BJ (cell line): ENCODE measurements around the gene LCA5. TPM values are rescaled to one million over a fixed set of nuclear protein-coding genes. Genes with fewer than 3 reads are reported as not detected.

Experiments used
- CTCF ChIA-PET: fragments of 350-600 bp; formaldehyde crosslinking; extraction: SDS; loops from one replicate; lab custom pipeline; 2021; ENCODE audit warnings: antibody characterized with exemption, inconsistent platforms; lab: Yijun Ruan, JAX
- POLR2A ChIA-PET: fragments of 300-600 bp; sonication (Branson Sonifier 250); formaldehyde crosslinking; extraction: SDS; loops from one replicate; lab custom pipeline; 2021; ENCODE audit warnings: antibody characterized with exemption; lab: Charles Lee
- DNase-seq: peaks from one replicate; pipeline ENCODE4 v3.0.0-alpha.2; 2011; ENCODE audit warnings: low read depth
- H3K27me3 ChIP-seq: 2 replicates; pipeline ENCODE4 v1.6.0; 2011; ENCODE audit warnings: low read length; ENCODE audit not compliant: control insufficient read depth, insufficient read depth
- H3K36me3 ChIP-seq: 2 replicates; pipeline ENCODE4 v1.5.1; 2011; ENCODE audit warnings: low read length; ENCODE audit not compliant: control insufficient read depth, insufficient read depth
- H3K4me3 ChIP-seq: 2 replicates; pipeline ENCODE4 v1.5.1; 2011; ENCODE audit warnings: low read depth, mild to moderate bottlenecking, control low read depth, low read length
- CTCF ChIP-seq: IDR thresholded peaks from 2 replicates; pipeline ENCODE4 v1.5.1; 2011; ENCODE audit warnings: low read depth, mild to moderate bottlenecking, control low read depth, inconsistent platforms, low read length, moderate library complexity; ENCODE audit not compliant: insufficient read depth
- polyA plus RNA-seq: library from polyadenylated mRNA; depleted of rRNA; stranded (reverse); fragments of >200 nt; gene quantifications from 2 replicates; pipeline ENCODE4 v1.2.3, GENCODE V29; 2011

LCA5 gene
- polyA plus RNA-seq, 1 experiment = 0.94 TPM

- ChIA-PET POLR2A (no interaction called here), CTCF (interaction anchor here (0.7 to 0.8 kb wide), 2 partner anchors 174 to 1639 kb away, joined by 3 read pairs; no protein-coding TSS in a partner anchor)
- no peak for DNase-seq
- H3K4me3 ChIP-seq = no peak overlapping the region
- no peaks in the 10 kb centered on the region for H3K36me3 ChIP-seq
- no peaks in the 10 kb centered on the region for H3K27me3 ChIP-seq
- no peak for TF ChIP-seq CTCF
These were observed 38.4 kb downstream of the LCA5 start for GRCh38 chr6:79498842-79499241.

GRCh38 chr6:79495246-79495645 is 42.0 kb downstream of the LCA5 start:
- no peak for DNase-seq
- Histone ChIP-seq H3K4me3 (no peak overlapping the region), H3K36me3 (no peaks in the 10 kb centered on the region), H3K27me3 (no peaks in the 10 kb centered on the region)
- no peak for TF ChIP-seq CTCF
- ChIA-PET CTCF (no interaction called here), POLR2A (no interaction called here)

- TF ChIP-seq CTCF = no peak
- ChIA-PET POLR2A (no interaction called here), CTCF (no interaction called here)
These were observed 42.4 kb downstream of the LCA5 start for GRCh38 chr6:79494841-79495240.

GRCh38 chr6:79470728-79471127 is 66.5 kb downstream of the LCA5 start:
- CTCF ChIA-PET = interaction anchor here (0.6 kb wide), 1 partner anchor 9 kb away, joined by 3 read pairs; no protein-coding TSS in a partner anchor
- no peaks in the 10 kb centered on the region for H3K27me3 ChIP-seq
- POLR2A ChIA-PET = no interaction called here
- no peaks in the 10 kb centered on the region for H3K36me3 ChIP-seq
- TF ChIP-seq CTCF = no peak
- no peak for DNase-seq
- H3K4me3 ChIP-seq = no peak overlapping the region

More at GRCh38 chr6:79494841-79495240, 42.4 kb downstream of the LCA5 start:
- Histone ChIP-seq H3K4me3 (no peak overlapping the region), H3K27me3 (no peaks in the 10 kb centered on the region), H3K36me3 (no peaks in the 10 kb centered on the region)
- no peak for DNase-seq

GRCh38 chr6:79469376-79470246 is 67.6 kb downstream of the LCA5 start:
- no peak for TF ChIP-seq CTCF
- CTCF ChIA-PET = no interaction called here

More at GRCh38 chr6:79469376-79470246, 67.6 kb downstream of the LCA5 start:
- POLR2A ChIA-PET = no interaction called here
- DNase-seq = no peak
- H3K4me3 ChIP-seq = no peak overlapping the region
- no peaks in the 10 kb centered on the region for H3K36me3 ChIP-seq
- no peaks in the 10 kb centered on the region for H3K27me3 ChIP-seq
